Left cardiac atrium (tissue), 4 donors: ENCODE data around the gene DOCK10. TPM values are rescaled to one million over a fixed set of nuclear protein-coding genes. Genes with fewer than 3 reads are reported as not detected.

Experiments
- ATAC-seq, 2 donors: fragments of 200-7000 bp; cut with Tn5 transposase; one replicate each; pipeline ENCODE4 v1.9.1; 2020; ENCODE audit warnings: mild to moderate bottlenecking in 2 of 2, moderate library complexity in 2 of 2
- DNase-seq: peaks from one replicate; pipeline ENCODE4 v3.0.0-alpha.2; 2020
- intact Hi-C, 2 donors: fragments of 100-400 bp; cut with DNase I; formaldehyde crosslinking; loops; one replicate each; pipeline versions ENCODE4 v1.14.1 to v1.15.1; 2022 to 2023
- total RNA-seq, 2 donors: library from RNA; stranded (reverse); fragmentation: NEBNext Ultra II Directional; extraction: Animal tissue kit (Norgen Biotek cat#: 25700); gene quantifications; one replicate each; pipeline ENCODE4 v1.2.1, GENCODE V29; 2021
- donor health status: DM: no; HTN: yes; CAD: no.
- donor health status: DM: no; HTN: yes; CAD: no; lungs with severe emphysema.
- donor health status: DM: yes; HTN: yes; CAD: no.
- donor health status: Dilated cardiomyopathy.

DOCK10 gene
- total RNA-seq, 2 donors from 2014 or later, result 4.2 to 5.0 TPM

DNA sequence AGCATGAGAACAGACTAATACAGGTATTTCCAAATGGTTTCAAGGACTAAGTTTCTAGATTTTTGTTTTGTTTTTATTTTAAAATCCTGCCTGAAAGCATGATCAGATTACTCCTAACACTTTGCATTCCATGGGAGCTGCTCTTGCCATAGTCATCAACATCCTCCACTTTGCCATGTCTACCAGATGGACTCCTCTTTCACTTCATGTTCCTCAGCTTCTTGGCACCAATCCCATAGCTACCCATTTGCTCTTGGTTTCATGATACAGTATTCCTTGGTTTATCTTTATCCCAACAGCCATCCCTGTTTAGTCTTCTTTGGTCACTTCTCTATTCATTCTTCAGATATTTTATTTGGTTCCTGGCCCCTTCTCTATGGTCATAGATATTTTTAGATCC, 171.9 kb downstream of the DOCK10 start:
- intact Hi-C loops, result no loop called here
- ATAC-seq, result no peak
- DNase-seq, result no peak

DNA sequence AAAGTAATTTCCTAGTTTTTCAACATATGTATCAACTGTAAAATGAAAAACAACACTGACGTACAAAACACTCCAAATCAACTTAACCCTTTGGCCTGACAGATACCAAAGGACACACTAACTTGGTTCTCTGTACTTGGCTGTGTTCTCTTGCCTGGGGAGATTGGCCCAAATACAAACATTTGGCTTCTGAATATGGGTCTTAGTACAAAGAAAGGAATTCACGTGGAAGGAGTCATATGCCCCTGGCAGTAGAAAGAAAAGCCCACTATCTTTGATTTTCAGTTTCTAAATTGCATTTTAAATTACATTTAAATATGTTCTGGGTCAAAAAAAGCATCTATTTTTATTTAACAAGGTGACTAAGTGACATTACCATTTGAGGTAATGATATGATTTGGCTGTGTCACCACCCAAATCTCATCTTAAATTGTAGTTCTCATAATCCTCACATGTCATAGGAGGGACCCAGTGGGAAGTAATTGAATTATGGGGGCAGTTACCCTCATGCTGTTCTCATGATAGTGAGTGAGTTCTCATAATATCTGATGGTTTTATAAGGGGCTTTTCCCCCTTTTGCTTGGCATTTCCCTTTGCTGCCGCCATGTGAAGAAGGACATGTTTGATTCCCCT, 172.6 kb downstream of the DOCK10 start:
- ATAC-seq, result no peak
- intact Hi-C loops, result no loop called here
- DNase-seq, result no peak

DNA sequence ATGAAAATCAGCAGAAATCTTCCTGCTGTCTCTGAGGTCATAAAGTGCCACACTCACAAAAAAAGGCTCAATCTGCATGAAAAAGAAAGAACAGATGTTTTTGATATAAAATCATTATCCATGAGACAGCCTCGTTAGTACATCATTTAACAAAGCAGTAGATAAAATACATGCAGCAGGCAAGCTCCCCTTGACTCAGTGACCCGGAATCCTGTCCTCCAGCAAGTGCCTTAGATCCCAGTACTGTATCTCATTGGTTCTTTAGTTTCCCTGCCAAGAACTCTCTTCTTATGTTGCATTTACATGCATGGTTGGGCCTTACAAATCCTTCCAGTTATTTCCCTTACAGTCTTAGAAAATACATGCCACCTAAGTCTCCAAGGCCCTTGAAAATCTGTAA, 177.3 kb downstream of the DOCK10 start:
- DNase-seq (no peak), ATAC-seq (no peak)
- intact Hi-C loops, result no loop called here

DNA sequence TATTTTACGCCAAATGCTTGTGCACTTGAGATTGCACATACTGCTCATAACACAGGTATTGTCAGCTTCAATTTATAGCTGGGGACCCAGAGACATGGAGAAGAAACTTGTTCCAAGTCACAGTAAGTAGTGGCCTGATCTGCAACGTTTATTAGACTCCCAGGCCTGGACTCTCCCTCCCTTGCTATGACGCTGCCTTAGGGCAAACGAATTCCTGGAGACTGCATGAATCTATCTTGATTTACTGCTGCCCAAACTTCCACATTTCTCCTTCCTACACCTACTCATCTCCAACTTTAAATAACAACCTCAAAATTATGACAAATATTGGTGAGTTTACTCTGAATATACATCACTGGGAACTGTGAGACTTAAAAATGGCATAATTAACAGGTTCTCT, 181.0 kb downstream of the DOCK10 start:
- DNase-seq (no peak), ATAC-seq (no peak)
- intact Hi-C loops, result no loop called here

DNA sequence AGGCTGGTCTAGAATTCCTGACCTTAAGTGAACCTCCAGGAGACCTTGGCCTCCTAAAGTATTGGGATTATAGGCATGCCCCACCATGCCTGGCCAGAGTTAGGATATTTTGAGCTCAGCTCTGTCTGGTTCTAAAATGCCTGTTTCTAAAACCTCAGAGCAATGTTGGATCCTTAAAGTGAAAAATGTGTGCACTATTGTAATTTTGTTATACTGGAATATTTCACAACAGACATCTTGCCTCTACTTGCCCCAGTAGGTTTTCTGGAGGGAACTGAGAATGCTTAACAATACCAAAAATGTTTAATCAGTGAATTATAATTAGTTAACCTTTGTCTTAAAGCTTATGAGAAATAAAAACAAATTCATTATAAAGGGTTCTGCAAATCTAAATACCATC, 181.5 kb downstream of the DOCK10 start:
- intact Hi-C loops, result no loop called here
- no peak for ATAC-seq
- no peak for DNase-seq

DNA sequence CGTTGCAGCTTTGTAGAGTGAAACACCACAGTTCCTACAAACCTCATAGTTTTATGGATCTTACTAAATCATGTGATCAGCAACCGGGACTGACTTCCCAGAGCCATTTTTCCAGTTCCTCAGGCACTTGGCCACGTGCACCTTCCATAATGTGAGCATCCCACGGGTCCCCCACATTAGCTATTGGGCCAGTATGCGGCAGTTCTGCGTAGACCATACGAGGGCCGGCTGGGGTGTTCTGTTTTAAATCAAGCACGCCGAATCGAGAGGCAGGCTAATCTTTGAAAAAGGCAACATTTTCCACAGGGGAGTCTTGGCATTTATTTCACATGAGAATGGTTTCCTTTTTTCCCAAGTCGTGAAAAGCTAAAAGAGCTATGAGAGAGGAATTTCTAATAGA, 190.5 kb downstream of the DOCK10 start:
- no peak for ATAC-seq
- intact Hi-C loops, result no loop called here
- DNase-seq, result no peak

DNA sequence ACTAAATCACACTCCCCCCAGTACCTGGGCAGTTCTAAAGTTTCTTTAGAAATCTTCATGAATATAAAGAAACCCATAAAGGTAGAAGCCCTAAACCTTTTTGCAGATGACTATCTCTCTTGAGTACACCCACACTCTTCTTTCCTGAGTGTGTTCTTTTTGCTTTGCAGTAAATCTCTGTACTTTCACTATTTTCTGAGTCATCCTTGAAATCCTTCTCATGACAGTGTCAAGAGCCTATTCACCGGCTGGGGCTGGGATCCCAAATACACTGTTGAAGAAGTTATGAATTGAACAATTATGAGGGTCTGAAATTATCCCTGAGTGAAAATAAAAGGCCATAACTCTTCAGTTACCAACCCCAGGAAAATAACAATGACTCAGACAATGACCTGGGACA, 192.2 kb downstream of the DOCK10 start:
- no peak for DNase-seq
- intact Hi-C loops, result no loop called here
- ATAC-seq, result no peak

DNA sequence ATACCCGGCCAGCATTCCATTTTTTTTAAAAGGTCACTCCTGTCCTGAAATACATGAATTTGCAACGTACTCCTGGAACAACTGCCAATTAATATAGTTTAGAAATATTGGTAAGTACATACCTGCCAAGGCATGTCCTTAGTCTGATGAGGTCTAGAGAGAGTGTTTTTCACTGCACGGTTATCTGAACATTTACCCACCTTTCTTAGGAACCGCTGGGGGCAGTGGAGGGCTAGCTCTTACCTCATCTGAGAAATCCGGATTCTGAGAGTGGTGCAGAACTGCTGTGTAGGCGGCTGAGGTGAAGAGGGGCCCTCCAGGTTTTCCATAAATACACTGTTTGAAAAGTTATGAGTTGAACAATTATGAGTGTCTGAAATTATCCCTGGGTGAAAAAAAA, 193.0 kb downstream of the DOCK10 start:
- intact Hi-C loops, result loop anchor here in 1 of 2 donors (10.0 kb wide), 1 partner anchor 146 kb away; no protein-coding TSS in a partner anchor
- ATAC-seq, result no peak

DNA sequence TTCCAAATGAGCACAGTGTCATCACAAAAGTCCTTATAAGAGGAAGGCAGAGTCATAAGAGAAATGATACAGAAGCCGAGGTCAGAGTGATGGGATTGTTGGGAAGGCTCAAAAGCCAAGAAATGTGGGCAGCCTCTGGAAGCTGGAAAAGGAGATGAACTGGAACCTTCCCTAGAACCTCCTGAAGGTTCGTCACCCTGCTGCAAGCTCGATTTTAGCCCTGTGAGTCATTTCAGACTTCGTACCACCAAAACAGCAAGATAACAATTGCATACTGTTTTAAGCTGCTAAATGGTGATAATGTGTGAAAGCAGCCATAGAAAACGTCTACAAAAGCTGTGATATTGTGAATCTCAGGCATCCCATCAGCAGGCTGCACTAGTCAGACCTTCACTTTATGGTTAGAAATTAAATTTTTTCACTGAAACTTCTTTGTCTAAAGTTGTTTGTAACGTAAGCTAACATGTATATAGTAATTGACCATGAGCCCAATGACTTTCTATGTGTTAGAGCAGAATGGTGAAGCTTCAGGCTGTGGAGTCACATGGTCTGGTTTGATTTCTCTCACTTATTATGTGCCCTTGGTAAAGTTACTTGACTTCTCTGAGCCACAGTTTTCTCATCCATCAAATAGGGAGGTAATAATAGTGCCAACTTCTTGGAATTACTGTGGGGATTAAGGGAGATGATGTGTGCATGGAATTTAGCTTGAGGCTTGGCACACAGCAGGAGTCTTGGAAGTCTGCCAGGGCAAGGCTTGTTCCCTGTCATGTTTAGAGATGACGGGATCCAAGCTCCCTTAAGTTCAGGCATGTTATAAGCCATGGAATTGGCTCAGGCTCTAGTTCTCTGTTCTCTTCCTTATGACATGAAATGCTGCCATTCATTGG, 194.1 kb downstream of the DOCK10 start:
- ATAC-seq (peak in 1 of 2 donors; percentile 58), DNase-seq (peak; percentile 27)
- intact Hi-C loops, result loop anchor here in 1 of 2 donors (10.0 kb wide), 1 partner anchor 147 kb away; no protein-coding TSS in a partner anchor

More for the DNA sequence above, 193.0 kb downstream of the DOCK10 start:
- DNase-seq, result no peak

DNA sequence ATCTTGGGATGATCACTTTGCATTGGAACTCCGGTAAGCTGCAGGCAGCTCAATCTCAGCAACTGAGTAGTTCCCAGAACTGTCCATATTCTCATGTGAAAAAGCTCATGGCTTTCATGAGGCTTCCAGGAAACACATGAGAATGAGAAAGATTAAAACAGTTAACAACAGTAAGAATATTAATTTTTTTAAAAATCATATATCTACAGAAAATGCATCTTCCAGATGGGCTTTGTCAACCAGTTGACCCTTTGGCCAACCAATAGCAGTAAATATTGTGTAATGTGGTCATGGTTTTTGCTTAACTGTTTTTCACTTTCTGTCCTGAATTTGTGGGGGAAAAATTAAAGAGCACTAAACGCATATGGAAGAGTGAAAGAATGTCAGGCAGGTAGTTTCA, 194.9 kb downstream of the DOCK10 start:
- ATAC-seq (no peak), DNase-seq (no peak)
- intact Hi-C loops, result loop anchor here in 1 of 2 donors (10.0 kb wide), 1 partner anchor 147 kb away; no protein-coding TSS in a partner anchor

DNA sequence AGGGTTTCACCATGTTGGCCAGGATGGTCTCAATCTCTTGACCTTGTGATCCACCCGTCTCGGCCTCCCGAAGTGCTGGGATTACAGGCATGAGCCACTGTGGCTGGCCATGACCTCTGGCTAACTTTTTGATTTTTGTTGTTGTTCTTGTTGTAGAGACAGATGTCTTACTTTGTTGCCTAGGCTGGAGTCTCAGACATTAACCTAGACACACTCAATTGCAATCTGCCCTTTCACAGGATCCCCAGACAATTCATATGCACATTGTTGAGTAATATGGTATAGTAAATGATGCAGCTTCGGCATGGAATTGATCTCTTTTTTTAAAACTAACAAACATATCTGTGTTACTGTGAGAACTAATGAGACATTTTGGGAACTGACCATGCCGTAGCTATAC, 195.6 kb downstream of the DOCK10 start:
- DNase-seq, result no peak
- ATAC-seq, result no peak
- intact Hi-C loops, result loop anchor here in 1 of 2 donors (10.0 kb wide), 1 partner anchor 148 kb away; no protein-coding TSS in a partner anchor

DNA sequence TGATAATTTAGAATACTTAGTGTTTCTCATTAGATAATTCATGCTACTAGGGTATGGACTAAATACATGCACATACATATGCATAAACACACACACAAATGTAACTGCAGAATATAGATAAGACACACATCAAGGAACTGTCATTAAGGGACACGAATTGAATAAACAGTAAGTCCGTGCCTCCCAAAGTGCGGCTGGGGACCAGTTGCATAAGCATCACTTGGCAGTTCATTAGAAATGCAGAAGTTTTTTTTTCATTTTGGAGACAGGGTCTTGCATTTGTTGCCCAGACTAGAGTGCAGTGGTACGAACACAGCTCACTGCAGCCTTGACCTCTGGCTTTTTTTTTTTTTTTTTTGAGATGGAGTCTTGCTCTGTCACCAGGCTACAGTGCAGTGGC, 196.1 kb downstream of the DOCK10 start:
- ATAC-seq (no peak), DNase-seq (no peak)
- intact Hi-C loops, result loop anchor here in 1 of 2 donors (10.0 kb wide), 1 partner anchor 149 kb away; no protein-coding TSS in a partner anchor

DNA sequence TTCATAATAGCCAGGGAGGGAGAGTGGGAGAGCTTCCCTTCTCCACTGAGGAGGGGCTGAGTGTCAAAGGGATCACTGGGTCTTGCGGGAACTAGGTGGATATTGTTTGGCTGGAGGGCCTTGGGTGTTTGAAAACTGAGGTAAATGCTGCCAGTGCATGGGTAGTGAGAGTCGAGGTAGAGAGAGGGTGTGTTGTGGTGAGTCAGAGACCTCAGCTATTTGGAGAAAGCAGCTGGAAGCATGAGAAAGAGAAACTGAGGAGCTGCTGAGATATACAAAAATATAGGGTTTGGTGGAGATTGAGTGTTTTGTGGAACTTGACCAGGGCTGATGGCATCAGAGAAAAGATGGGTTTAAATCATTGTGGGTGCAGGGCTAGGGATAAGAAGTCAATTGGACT, 199.1 kb downstream of the DOCK10 start:
- intact Hi-C loops, result loop anchor here in 1 of 2 donors (10.0 kb wide), 1 partner anchor 152 kb away; no protein-coding TSS in a partner anchor
- DNase-seq (no peak), ATAC-seq (no peak)

DNA sequence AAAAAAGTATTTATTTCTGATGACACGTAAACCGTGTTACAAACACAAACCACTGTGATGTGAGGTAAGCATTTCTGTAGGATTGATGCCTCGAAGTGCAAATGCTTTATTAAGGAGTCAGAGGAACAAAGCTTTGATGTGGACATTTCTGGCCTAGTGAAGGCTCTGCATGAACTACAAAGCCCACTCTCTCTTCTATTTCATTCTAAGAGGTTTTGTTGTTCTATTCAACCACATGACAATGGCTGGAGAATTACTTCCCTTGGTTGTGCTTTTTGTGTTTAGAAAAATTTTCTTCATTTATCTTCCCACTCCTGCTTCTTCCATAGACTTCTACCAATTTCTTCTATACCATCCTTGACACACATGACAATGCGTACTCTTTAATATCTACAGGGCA, 200.4 kb downstream of the DOCK10 start:
- intact Hi-C loops, result loop anchor here in 1 of 2 donors (10.0 kb wide), 1 partner anchor 153 kb away; no protein-coding TSS in a partner anchor
- DNase-seq (no peak), ATAC-seq (no peak)

DNA sequence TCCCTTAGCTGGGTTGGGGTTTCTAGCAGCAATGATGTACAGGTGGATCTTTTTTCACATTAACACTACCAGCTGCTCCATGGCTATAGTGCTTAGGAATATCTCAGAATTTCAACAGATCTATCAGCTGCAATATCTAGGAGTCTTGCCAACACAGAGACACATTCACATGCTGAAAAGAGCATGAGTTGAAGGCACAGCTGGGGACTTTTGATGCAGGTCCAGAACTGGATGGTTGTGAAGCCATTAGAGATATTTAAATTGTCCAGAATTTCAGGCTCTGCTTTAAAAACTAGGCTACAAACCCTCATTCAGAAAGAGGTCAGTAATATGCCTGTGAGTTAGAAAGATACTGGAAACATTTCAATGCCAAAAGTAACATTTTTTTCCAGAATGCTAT, 203.9 kb downstream of the DOCK10 start:
- ATAC-seq, result peak in 1 of 2 donors; percentile 51
- intact Hi-C loops, result no loop called here
- no peak for DNase-seq

DNA sequence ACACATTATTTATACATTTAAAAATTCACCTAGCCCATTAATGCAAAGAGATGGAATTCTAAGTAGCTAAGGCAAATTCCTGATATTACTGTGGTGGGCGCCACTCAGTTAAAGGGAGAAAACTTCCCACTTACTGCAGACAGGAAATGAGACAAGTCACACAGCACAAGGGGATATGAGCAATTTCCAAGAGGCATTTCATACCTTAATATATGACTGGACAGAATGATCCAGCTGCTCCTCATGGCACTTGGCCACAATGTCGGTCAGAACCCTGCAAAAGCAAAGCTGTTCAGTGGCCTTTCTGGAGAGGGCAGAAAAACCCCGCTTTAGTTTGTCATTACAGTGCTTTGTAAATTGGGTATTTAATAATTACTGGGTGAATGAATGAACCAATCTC, 204.7 kb downstream of the DOCK10 start:
- ATAC-seq (peak in 1 of 2 donors; percentile 85), DNase-seq (no peak)
- intact Hi-C loops, result loop anchor here in 1 of 2 donors (2.0 kb wide), 1 partner anchor 73 kb away; no protein-coding TSS in a partner anchor

DNA sequence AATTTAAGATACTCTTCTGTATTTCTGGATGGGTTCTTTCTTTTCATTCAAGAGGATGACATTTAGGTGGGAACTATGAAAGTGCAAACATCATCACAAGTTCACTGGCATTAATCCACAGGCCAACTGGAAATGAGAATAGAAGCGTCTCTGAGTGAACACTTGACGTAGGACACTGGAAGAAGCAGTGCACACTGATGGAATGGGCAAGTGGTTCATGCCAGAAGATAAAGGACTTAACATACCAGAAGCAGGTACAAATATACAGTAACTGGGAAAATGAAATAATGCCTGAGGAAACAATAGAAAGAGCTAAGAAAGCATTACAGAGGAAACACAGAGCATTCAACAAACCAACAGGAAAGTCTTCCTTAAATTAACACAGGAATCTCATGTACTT, 205.2 kb downstream of the DOCK10 start:
- no peak for ATAC-seq
- DNase-seq, result no peak
- intact Hi-C loops, result loop anchor here in 1 of 2 donors (2.0 kb wide), 1 partner anchor 74 kb away; no protein-coding TSS in a partner anchor

DNA sequence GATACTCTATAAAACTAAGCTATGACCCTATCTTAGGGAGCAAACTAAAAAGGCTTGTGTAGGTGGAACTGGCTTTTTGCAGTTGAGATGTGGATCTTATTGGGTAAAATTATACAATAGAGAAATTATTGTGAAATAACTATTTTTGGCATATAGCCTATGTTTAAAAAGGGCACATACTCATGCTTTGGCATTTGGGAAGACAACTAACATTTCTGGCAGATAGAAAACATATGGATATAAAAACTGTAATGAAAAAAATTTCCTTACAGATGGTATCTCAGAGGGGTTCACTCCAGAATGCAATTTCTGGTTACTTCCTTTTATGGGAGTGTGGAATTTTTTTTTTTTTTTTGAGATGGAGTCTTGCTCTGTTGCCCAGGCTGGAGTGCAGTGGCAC, 206.0 kb downstream of the DOCK10 start:
- no peak for ATAC-seq
- intact Hi-C loops, result loop anchor here in 1 of 2 donors (2.0 kb wide), 1 partner anchor 75 kb away; no protein-coding TSS in a partner anchor
- no peak for DNase-seq

DNA sequence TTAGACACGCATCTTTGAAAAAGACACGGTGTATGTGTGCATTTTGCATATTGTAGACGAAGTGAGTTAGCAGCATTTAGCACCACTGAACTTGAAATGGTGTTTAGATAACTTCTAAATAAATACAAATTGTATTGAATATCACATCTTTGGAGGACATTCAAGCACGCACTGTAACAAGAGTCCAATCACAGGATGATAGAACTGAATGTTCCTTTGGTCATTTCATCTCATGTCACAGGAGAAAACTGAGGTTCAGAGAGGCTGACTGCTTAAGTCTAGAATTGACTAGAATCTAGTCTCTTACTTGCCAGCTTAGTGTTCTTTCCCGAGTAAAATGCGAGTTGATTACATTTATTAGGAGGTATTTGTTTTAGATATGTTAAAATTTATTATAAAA, 206.9 kb downstream of the DOCK10 start:
- intact Hi-C loops, result no loop called here
- no peak for DNase-seq
- no peak for ATAC-seq

DNA sequence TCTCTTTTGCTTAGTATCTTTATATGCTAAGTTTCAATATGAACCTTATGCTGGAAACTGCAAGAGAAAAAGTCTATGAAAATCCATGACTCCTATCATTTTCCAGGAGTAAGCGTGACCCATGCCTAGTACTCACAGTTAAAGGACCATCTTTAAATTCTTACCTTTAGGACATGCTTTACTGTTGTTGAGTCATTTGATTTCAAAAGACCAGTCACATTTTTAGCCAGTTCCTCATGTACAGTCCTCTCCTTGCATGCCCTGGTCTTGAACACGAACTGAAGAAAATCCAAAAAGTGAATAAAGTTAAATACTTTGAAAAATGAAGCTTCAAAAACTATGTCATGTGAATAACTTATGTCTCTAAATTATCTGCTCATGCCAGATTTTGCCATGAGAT, 208.3 kb downstream of the DOCK10 start:
- intact Hi-C loops, result no loop called here
- no peak for ATAC-seq
- no peak for DNase-seq
